Embryonic facial prominence (tissue), 1 donor: ENCODE results near the gene CCDC40.

Source experiments
- DNase-seq: peaks from one replicate; pipeline ENCODE4 v3.0.0-alpha.2; 2016; ENCODE audit errors: extremely low spot score

The CCDC40 gene

GRCh38 chr17:80101011-80101945 lies 64.8 kb downstream of the CCDC40 start, which contains the start of gene GAA:
TSS of gene GAA (plus strand) at chr17:80101581. CDS start at chr17:80104587, 3,006 bp downstream.
- peak; percentile 42 for DNase-seq

GRCh38 chr17:80101946-80102663 lies 65.7 kb downstream of the CCDC40 start:
- DNase-seq, result no peak

- no peak for DNase-seq
Measured at GRCh38 chr17:80102664-80103448, 66.4 kb downstream of the CCDC40 start.

- DNase-seq, result no peak
Measured at GRCh38 chr17:80103449-80104085, 67.1 kb downstream of the CCDC40 start.

GRCh38 chr17:80104321-80104955 lies 68.0 kb downstream of the CCDC40 start:
- DNase-seq, result no peak

GRCh38 chr17:80104956-80105375 lies 68.5 kb downstream of the CCDC40 start:
- DNase-seq, result no peak

- no peak for DNase-seq
Measured at GRCh38 chr17:80105762-80106161, 69.3 kb downstream of the CCDC40 start.

- DNase-seq, result no peak
Measured at GRCh38 chr17:80106176-80106575, 69.7 kb downstream of the CCDC40 start.

- no peak for DNase-seq
Measured at GRCh38 chr17:80106751-80107150, 70.3 kb downstream of the CCDC40 start.

- no peak for DNase-seq
Measured at GRCh38 chr17:80107231-80108021, 71.0 kb downstream of the CCDC40 start.

- DNase-seq, result no peak
Measured at GRCh38 chr17:80108036-80108971, 71.9 kb downstream of the CCDC40 start.

GRCh38 chr17:80109066-80109660 lies 72.7 kb downstream of the CCDC40 start:
- DNase-seq, result no peak

- no peak for DNase-seq
Measured at GRCh38 chr17:80109713-80110446, 73.4 kb downstream of the CCDC40 start.

GRCh38 chr17:80110447-80110812 lies 74.0 kb downstream of the CCDC40 start:
- no peak for DNase-seq

GRCh38 chr17:80110927-80111701 lies 74.7 kb downstream of the CCDC40 start:
- DNase-seq, result no peak

GRCh38 chr17:80111702-80112470 lies 75.4 kb downstream of the CCDC40 start:
- no peak for DNase-seq
